Transverse colon (tissue), 4 donors: ENCODE results near the gene ABCB11. TPM values are rescaled to one million over a fixed set of nuclear protein-coding genes. Genes with fewer than 3 reads are reported as not detected.
"Not testable (repeated sequence)": the region's sequence is repeated elsewhere in the genome, so short reads cannot be mapped to it uniquely, and the experiment has no call there.

Experiments used
- DNase-seq: peaks from one replicate; pipeline ENCODE4 v3.0.0-alpha.2; 2019
- H3K27ac ChIP-seq, 4 donors: fragments of 200-600 bp; sonication (generic); 2 replicates each; pipeline ENCODE4 v1.5.1; 2016 to 2018; ENCODE audit warnings: inconsistent platforms in 4 of 4
- H3K27me3 ChIP-seq: fragments of 200-600 bp; sonication (generic); 2 replicates; pipeline ENCODE4 v1.5.1; 2017; ENCODE audit warnings: inconsistent platforms
- H3K36me3 ChIP-seq, 4 donors: fragments of 200-600 bp; sonication (generic); 2 replicates each; pipeline ENCODE4 v1.5.1; 2017 to 2019; ENCODE audit warnings: inconsistent platforms in 4 of 4
- H3K4me1 ChIP-seq, 4 donors: fragments of 200-600 bp; sonication (generic); 2 replicates each; pipeline ENCODE4 v1.5.1; 2017 to 2020; ENCODE audit warnings: inconsistent platforms in 4 of 4
- H3K4me3 ChIP-seq, 4 donors: fragments of 200-600 bp; sonication (generic); 1 replicate in 1 of 4; 2 replicates in 3 of 4; pipeline versions ENCODE4 v1.5.1 to v1.6.1; 2017 to 2019; ENCODE audit warnings: inconsistent platforms in 4 of 4
- H3K9me3 ChIP-seq, 2 donors: fragments of 200-600 bp; sonication (generic); 2 replicates each; pipeline ENCODE4 v1.5.1; 2017 to 2019; ENCODE audit warnings: inconsistent platforms in 2 of 2
- CTCF ChIP-seq, 5 experiments: fragments of 200-600 bp in 3 of 5; fragments of 450-650 bp in 2 of 5; sonication (generic) in 3 of 5; IDR thresholded peaks; 1 replicate in 2 of 5; 2 replicates in 3 of 5; pipeline ENCODE4 v1.5.1; 2016 to 2017; ENCODE audit warnings: antibody characterized with exemption in 5 of 5, inconsistent platforms in 3 of 5, mild to moderate bottlenecking in 2 of 5, moderate library complexity in 1 of 5
- EP300 ChIP-seq: sonication (generic); formaldehyde crosslinking; IDR thresholded peaks from one replicate; pipeline ENCODE4 v1.6.1; 2017; ENCODE audit warnings: antibody characterized with exemption, low read depth
- POLR2A ChIP-seq: fragments of 450-650 bp; IDR thresholded peaks from one replicate; pipeline ENCODE4 v1.6.1; 2016; ENCODE audit warnings: antibody characterized with exemption, mild to moderate bottlenecking, moderate library complexity
- POLR2AphosphoS5 ChIP-seq, 3 donors: sonication (generic); formaldehyde crosslinking; IDR thresholded peaks; one replicate each; pipeline ENCODE4 v1.6.1; 2016; ENCODE audit warnings: antibody characterized with exemption in 3 of 3
- WGBS, 2 donors: methylation state at CpG; one replicate each; pipeline ENCODE4 v1.1.5; 2018; ENCODE audit warnings: low coverage in 1 of 2; 5-methylcytosine and 5-hydroxymethylcytosine counted together
- in situ Hi-C, 4 donors: fragments of 200-750 bp; cut with MboI; loops; one replicate each; pipeline versions ENCODE4 v1.15.0 to v1.15.1; 2017; ENCODE audit warnings: low sequenced_read_pairs in 3 of 4, low pct_ligation_motif_present in 1 of 4, low pct_unique_long_range_greater_than_20kb in 1 of 4
- intact Hi-C: fragments of 100-400 bp; cut with DNase I; formaldehyde crosslinking; loops from one replicate; pipeline ENCODE4 v1.15.1; 2023; ENCODE audit warnings: low total_unique reads
- total RNA-seq, 4 donors: library from RNA; depleted of rRNA; stranded (reverse); fragments of >200 nt; gene quantifications; one replicate each; pipeline ENCODE4 v1.1.0, GENCODE V29; 2016

ABCB11 gene
- total RNA-seq, 4 donors from 2014 or later: 4.8 to 41.8 (median 14.8) TPM

DNA sequence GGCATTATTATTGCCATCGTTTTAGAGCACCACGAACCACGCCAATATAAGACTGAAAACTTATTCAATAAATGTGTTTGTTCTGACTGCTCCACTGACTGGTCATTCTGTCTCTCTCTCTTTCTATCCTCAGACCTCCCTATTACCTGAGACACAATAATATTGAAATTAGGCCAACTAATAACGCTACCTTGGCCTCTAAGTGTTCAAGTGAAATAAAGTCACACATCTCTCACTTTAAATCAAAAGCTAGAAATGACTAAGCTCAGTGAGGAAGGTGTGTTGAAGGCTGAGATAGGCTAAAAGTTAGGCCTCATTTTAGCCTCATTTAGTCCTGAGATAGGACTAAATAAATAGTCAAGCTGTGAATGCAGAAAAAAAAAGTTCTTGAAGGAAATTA, 91.2 kb downstream of the ABCB11 start:
- no peaks in the 10 kb centered on the region for H3K27me3 ChIP-seq
- H3K36me3 ChIP-seq: no peaks in the 10 kb centered on the region
- TF ChIP-seq EP300 (no peak), POLR2AphosphoS5 (IDR thresholded peaks at IDR 0.05) (no peak), POLR2A (no peak), CTCF (IDR thresholded peaks at IDR 0.05) (no peak)
- 68 to 75% methylated on average over 4 of the region's 4 CpGs for WGBS, 2 donors
- in situ Hi-C loops: no loop called here
- no peaks in the 10 kb centered on the region for H3K9me3 ChIP-seq
- H3K4me1 ChIP-seq: no peaks in the 10 kb centered on the region
- intact Hi-C loops: no loop called here
- H3K4me3 ChIP-seq: no peak overlapping the region
- H3K27ac ChIP-seq: no peak overlapping the region
- DNase-seq: no peak

DNA sequence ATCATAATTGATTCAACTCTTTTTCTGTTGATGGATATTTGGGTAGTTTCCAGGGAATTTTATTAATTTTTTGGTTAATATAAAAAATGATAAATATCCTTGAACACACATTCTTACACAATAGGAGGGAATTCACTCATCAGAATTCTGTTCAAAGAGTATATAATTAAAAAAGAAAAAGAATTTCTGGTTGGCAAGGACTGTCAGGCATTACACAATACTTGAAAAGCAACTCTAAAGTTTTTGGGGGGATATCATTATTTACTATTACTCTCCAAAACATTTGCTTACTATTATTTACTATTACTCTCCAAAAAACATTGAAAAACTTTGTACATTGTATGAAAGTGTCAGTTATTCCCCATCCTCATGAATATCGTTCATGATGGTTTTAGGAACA, 92.1 kb downstream of the ABCB11 start:
- TF ChIP-seq CTCF (IDR thresholded peaks at IDR 0.05) (no peak), EP300 (no peak), POLR2A (no peak), POLR2AphosphoS5 (IDR thresholded peaks at IDR 0.05) (no peak)
- 85 to 94% methylated on average over 1 of the region's 1 CpG for WGBS, 2 donors

DNA sequence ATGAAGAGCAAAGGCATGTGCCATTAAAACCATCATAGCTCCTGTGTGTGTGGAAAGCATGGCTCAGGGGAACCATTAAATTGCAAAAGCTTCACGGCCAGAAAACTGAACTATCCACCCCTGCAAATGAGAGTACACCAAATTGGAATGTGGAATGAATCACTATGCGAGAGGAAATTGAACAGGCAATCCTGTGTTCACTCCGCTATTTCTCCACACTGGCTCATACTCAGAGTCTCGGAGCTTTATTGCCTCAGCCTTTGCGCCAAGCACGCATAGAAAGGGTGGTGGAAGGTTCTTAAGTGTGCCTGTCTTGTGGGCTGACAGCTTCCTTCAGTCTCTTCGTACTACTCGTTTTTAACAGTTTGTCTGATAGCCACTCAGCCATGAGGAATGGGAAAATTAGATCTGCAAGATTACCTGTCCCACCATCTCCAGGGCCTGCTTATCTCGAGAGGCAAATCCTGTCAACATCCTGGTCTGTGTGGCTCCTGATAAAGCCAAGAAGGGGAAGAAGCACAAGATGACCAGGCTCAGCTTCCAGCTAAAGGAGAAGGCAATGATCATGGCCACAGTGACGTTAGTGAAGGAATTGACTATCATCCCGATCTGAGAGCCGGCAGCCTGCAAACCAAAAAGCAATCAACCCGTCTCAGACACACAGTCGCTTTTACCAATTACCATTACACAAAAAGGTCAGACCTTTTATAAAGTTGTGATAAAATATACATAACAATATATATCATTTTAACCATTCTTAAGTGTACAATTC, 95.1 kb downstream of the ABCB11 start:
- DNase-seq: no peak
- 82 to 84% methylated on average over 12 to 14 of the region's 14 CpGs for WGBS, 2 donors
- in situ Hi-C loops (no loop called here), intact Hi-C loops (no loop called here)
- H3K4me1 ChIP-seq: no peaks in the 10 kb centered on the region
- no peak overlapping the region for H3K4me3 ChIP-seq
- no peaks in the 10 kb centered on the region for H3K9me3 ChIP-seq
- no peaks in the 10 kb centered on the region for H3K36me3 ChIP-seq
- TF ChIP-seq CTCF (IDR thresholded peaks at IDR 0.05) (no peak), POLR2A (no peak), EP300 (no peak)
- H3K27me3 ChIP-seq: no peaks in the 10 kb centered on the region
- H3K27ac ChIP-seq: no peak overlapping the region

More for the DNA sequence above, 92.1 kb downstream of the ABCB11 start:
- no peaks in the 10 kb centered on the region for H3K27me3 ChIP-seq
- H3K27ac ChIP-seq: no peak overlapping the region
- no peaks in the 10 kb centered on the region for H3K36me3 ChIP-seq
- H3K4me3 ChIP-seq: no peak overlapping the region
- no peaks in the 10 kb centered on the region for H3K9me3 ChIP-seq
- DNase-seq: no peak
- in situ Hi-C loops: no loop called here
- intact Hi-C loops: no loop called here
- H3K4me1 ChIP-seq: no peaks in the 10 kb centered on the region

GRCh38 chr2:168934826-168935225, 96.3 kb downstream of the ABCB11 start:
- H3K27ac ChIP-seq: no peak overlapping the region
- no peaks in the 10 kb centered on the region for H3K4me1 ChIP-seq
- in situ Hi-C loops: no loop called here
- no peaks in the 10 kb centered on the region for H3K9me3 ChIP-seq
- no peak for DNase-seq
- 87 to 91% methylated on average over 2 of the region's 2 CpGs for WGBS, 2 donors
- TF ChIP-seq EP300: no peak
- no peak for TF ChIP-seq CTCF (IDR thresholded peaks at IDR 0.05)
- intact Hi-C loops: no loop called here
- H3K27me3 ChIP-seq: no peaks in the 10 kb centered on the region
- no peaks in the 10 kb centered on the region for H3K36me3 ChIP-seq
- H3K4me3 ChIP-seq: no peak overlapping the region

GRCh38 chr2:168932174-168932573, 99.0 kb downstream of the ABCB11 start:
- H3K27me3 ChIP-seq, H3K36me3 ChIP-seq, DNase-seq, in situ Hi-C loops, H3K9me3 ChIP-seq, intact Hi-C loops, H3K27ac ChIP-seq, H3K4me3 ChIP-seq: not testable (repeated sequence)
- H3K4me1 ChIP-seq: peaks cover 0 to 13% (median 2%) of the 10 kb centered on the region in 4 donors
- 93 to 100% methylated on average over 1 to 4 of the region's 4 CpGs for WGBS, 2 donors
